HEK293T (cell line): Measurements from ENCODE around the gene RGS3.

Experiments
- ARNT ChIP-seq: fragments of 450-650 bp; IDR thresholded peaks from 2 replicates; pipeline ENCODE4 v1.6.1; 2017; ENCODE audit warnings: mild to moderate bottlenecking
- BHLHE40 ChIP-seq: fragments of 450-650 bp; IDR thresholded peaks from 2 replicates; pipeline ENCODE4 v1.6.1; 2016; ENCODE audit warnings: mild to moderate bottlenecking, moderate library complexity, borderline replicate concordance
- FOXA1 ChIP-seq: fragments of 450-650 bp; IDR thresholded peaks from 2 replicates; pipeline ENCODE4 v1.6.1; 2016; ENCODE audit warnings: mild to moderate bottlenecking
- FOXK2 ChIP-seq: fragments of 450-650 bp; IDR thresholded peaks from 2 replicates; pipeline ENCODE4 v1.6.1; 2016; ENCODE audit warnings: mild to moderate bottlenecking
- FOXM1 ChIP-seq: fragments of 450-650 bp; IDR thresholded peaks from 2 replicates; pipeline ENCODE4 v1.6.1; 2017; ENCODE audit warnings: mild to moderate bottlenecking, borderline replicate concordance
- HDGF ChIP-seq: fragments of 450-650 bp; IDR thresholded peaks from 2 replicates; pipeline ENCODE4 v1.6.1; 2017; ENCODE audit warnings: antibody characterized with exemption, borderline replicate concordance
- LEF1 ChIP-seq: fragments of 450-650 bp; IDR thresholded peaks from 2 replicates; pipeline ENCODE4 v1.6.1; 2017; ENCODE audit warnings: mild to moderate bottlenecking, borderline replicate concordance
- SUZ12 ChIP-seq: fragments of 450-650 bp; IDR thresholded peaks from 2 replicates; pipeline ENCODE4 v1.6.1; 2016; ENCODE audit warnings: mild to moderate bottlenecking
- TARDBP ChIP-seq: fragments of 450-650 bp; IDR thresholded peaks from 2 replicates; pipeline ENCODE4 v1.6.1; 2016
- ZNF384 ChIP-seq: fragments of 450-650 bp; IDR thresholded peaks from 2 replicates; pipeline ENCODE4 v1.6.1; 2016

- TF ChIP-seq FOXK2 (no peak), TARDBP (no peak), ZNF384 (no peak), HDGF (no peak), SUZ12 (no peak), BHLHE40 (no peak), FOXA1 (no peak), FOXM1 (no peak), ARNT (no peak), LEF1 (no peak)
These were observed 121.0 kb downstream of the RGS3 start for GRCh38 chr9:113584428-113585084.
